Stimulated activated CD4-positive, alpha-beta T cell treated with anti-CD3 and anti-CD28 coated beads, Interleukin-12 subunit alpha, Interleukin-12 subunit beta, amount 100 ng/mL, for 48 hours (primary cell): ENCODE results near the gene AK8.

Experiments
- DNase-seq, 3 donors: peaks; one replicate each; pipeline ENCODE4 v3.0.0-alpha.2; 2020; ENCODE audit warnings: low read depth in 2 of 3, low spot score in 1 of 3

The AK8 gene

GRCh38 chr9:132800038-132800648, 77.9 kb downstream of the AK8 start:
- peak; percentile 38 to 55 (median 41) for DNase-seq

GRCh38 chr9:132798817-132799790, 79.0 kb downstream of the AK8 start:
- DNase-seq, result no peak

GRCh38 chr9:132797861-132798659, 80.0 kb downstream of the AK8 start:
- no peak for DNase-seq

- DNase-seq, result no peak
Measured at GRCh38 chr9:132795511-132796303, 82.4 kb downstream of the AK8 start.

- DNase-seq, result no peak
Measured at GRCh38 chr9:132794730-132795380, 83.2 kb downstream of the AK8 start.

- DNase-seq, result no peak
Measured at GRCh38 chr9:132793606-132794580, 84.2 kb downstream of the AK8 start.

GRCh38 chr9:132792547-132792946, 85.5 kb downstream of the AK8 start:
- no peak for DNase-seq

- DNase-seq, result no peak
Measured at GRCh38 chr9:132791699-132792240, 86.3 kb downstream of the AK8 start.

GRCh38 chr9:132789719-132790118, 88.4 kb downstream of the AK8 start:
- no peak for DNase-seq

GRCh38 chr9:132788378-132788777, 89.7 kb downstream of the AK8 start:
- DNase-seq, result no peak

- DNase-seq, result no peak
Measured at GRCh38 chr9:132787748-132788159, 90.3 kb downstream of the AK8 start.

GRCh38 chr9:132784286-132784830, 93.7 kb downstream of the AK8 start:
- DNase-seq, result no peak

GRCh38 chr9:132783006-132783405, 95.1 kb downstream of the AK8 start:
- DNase-seq, result no peak

- DNase-seq, result no peak
Measured at GRCh38 chr9:132782037-132782436, 96.0 kb downstream of the AK8 start.

- DNase-seq, result no peak
Measured at GRCh38 chr9:132780230-132781007, 97.7 kb downstream of the AK8 start.

- DNase-seq, result no peak
Measured at GRCh38 chr9:132776891-132777290, 101.2 kb downstream of the AK8 start.

GRCh38 chr9:132776268-132776667, 101.8 kb downstream of the AK8 start:
- no peak for DNase-seq

- DNase-seq, result no peak
Measured at GRCh38 chr9:132775720-132776119, 102.4 kb downstream of the AK8 start.
